ENCODE results near the gene RBSN. TPM values are rescaled to one million over a fixed set of nuclear protein-coding genes. Genes with fewer than 3 reads are reported as not detected.

The RBSN gene
- total RNA-seq, 1 donor from 2014 or later = 22.1 TPM

- DNase-seq (ENCODE audit: low spot score) = no peak
Measured at GRCh38 chr3:15060029-15060428, 38.9 kb downstream of the RBSN start.

- no peak for DNase-seq (ENCODE audit: low spot score)
Measured at GRCh38 chr3:15056676-15057404, 42.1 kb downstream of the RBSN start.

- DNase-seq (ENCODE audit: low spot score) = no peak
Measured at GRCh38 chr3:15055019-15055557, 43.9 kb downstream of the RBSN start.

GRCh38 chr3:15053541-15053940 lies 45.4 kb downstream of the RBSN start:
- DNase-seq (ENCODE audit: low spot score) = no peak

DNA sequence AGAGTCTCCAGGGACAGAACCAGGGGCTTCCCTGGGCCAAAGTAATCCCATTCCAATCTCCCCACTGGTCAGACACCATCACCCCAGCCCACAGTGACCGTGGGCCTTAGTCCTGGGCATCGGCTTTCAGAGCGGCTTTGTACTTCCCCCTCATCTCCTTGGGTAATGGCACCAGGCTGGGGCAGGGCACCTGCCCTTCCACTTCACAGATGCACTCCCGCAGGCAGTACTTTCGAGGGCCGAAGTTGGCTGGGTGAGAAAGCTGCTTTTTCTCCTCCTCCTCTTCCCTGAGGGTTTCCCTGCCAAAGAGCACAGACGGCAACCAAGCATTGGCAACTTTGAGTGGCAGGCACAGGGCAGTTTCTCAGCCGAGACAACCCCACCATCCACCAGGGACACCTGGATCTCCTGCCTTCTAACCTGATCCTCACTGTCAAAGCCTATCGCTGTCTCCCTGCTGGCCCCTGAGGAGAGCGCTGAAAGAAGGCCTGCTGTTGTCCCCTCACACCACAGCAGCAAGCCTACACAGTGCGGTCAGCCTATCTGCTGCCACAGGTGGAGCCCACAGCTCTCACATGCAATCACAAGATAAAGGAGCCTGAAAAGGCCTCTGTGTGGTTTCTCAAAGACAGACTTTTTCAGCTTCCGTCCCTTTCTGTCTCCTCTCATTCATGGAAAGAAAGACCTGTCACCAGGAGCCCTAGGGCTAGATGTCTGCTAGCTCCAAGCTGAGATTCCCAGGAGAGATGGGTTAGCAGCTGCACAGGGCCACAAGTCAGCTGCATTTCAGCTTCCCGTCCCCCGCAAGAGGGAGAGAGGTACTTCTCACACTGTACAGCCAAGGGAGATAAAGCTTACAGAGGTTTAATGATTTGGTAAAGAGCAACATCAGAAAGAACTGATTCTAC lies 46.4 kb downstream of the RBSN start:
- no peak for DNase-seq (ENCODE audit: low spot score)

GRCh38 chr3:15051531-15051930 lies 47.4 kb downstream of the RBSN start:
- peak; percentile 28 for DNase-seq (ENCODE audit: low spot score)

DNA sequence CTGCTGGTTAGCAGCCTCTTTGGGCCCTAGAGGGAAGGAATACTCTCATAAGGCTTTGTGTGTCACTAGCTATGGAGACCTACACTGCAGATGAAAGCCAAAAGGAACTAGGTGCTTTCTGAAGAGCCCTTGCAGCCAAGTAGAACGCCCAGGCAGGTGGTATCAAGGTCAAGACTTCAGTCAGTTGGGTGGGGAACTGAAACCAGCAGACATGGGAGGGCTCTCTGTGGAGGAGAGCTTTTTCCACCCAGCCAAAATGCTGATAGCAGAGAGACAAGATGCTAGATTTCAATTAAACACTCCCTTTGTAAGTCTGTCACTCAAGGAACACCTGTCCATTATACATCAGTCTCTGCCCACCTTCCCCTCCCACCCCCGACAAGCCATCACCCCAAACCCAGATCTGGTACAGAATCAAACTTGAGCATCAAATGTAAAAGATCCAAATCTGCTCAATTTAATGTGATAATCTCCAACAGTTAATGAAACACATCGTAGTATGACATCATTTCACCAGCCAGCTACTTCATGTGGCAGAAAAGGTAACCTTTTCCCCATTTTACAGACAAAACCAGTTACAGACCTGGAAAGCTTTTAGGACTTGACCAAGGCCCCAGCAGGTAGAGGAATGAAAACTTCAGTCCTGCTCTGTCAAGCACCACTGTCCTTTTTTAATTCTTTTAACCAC lies 48.4 kb downstream of the RBSN start:
- DNase-seq (ENCODE audit: low spot score) = no peak

DNA sequence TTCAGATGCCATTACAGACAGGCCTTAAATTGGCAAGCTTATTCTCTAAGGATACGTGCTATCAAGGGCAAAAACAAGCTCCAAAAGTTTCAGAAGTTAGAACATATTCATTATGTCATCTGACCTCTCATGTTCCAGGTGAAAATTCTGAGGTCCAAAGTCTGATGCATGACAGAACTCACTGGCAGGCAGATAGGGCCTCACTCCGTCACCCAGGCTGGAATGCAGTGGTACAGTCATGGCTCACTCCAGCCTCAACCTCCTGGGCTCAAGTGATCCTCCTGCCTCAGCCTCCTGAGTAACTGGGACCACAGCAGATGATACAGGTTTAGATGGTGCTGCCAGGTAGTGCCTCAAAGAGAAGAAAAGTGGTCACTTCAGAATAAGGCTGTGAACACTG lies 49.4 kb downstream of the RBSN start:
- DNase-seq (ENCODE audit: low spot score) = no peak

- no peak for DNase-seq (ENCODE audit: low spot score)
Measured at GRCh38 chr3:15045667-15046066, 53.3 kb downstream of the RBSN start.

- no peak for DNase-seq (ENCODE audit: low spot score)
Measured at GRCh38 chr3:15044326-15044725, 54.6 kb downstream of the RBSN start.

- DNase-seq (ENCODE audit: low spot score) = no peak
Measured at GRCh38 chr3:15043408-15044171, 55.4 kb downstream of the RBSN start.

- no peak for DNase-seq (ENCODE audit: low spot score)
Measured at GRCh38 chr3:15042936-15043335, 56.0 kb downstream of the RBSN start.

DNA sequence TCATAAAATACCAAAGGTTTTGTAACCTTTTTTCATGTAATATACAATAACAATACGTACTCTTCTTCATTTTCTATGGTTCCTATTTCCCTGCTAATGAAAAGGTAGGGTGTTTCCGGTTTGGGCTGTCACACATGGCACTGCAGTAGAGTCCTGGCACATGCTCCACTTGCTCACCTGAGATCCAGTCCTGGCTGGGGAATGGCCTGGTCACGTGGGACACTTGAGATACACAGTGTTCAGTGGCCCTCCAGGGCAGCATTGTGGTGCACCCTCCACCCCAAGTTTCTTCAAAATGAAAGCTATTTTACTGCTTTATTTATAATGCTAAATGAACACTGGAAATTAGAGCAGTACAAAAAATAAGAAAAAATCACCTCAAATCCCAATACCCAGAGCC lies 57.0 kb downstream of the RBSN start:
- no peak for DNase-seq (ENCODE audit: low spot score)

GRCh38 chr3:15040844-15041243 lies 58.1 kb downstream of the RBSN start:
- DNase-seq (ENCODE audit: low spot score) = no peak

- DNase-seq (ENCODE audit: low spot score) = no peak
Measured at GRCh38 chr3:15038306-15038705, 60.6 kb downstream of the RBSN start.

DNA sequence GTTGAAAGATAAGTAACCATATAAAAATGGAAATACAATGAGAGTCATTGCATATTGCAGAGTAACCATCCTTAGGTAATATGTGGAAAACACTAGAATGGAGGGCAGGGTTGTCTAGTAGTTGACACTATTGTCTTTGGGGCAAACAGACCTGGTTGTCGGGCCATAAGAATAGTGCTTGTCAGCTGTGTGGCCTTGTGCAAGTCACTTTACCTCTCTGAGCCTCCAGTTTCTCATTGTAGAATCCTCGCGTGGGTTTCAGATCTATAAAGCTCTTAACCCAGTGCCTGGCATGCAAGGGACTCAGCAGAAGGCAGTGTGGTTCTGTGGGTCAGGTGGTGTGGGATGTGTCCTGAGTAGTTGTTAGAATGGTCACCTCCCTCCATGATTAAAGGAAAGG lies 65.8 kb downstream of the RBSN start:
- DNase-seq (ENCODE audit: low spot score) = no peak

DNA sequence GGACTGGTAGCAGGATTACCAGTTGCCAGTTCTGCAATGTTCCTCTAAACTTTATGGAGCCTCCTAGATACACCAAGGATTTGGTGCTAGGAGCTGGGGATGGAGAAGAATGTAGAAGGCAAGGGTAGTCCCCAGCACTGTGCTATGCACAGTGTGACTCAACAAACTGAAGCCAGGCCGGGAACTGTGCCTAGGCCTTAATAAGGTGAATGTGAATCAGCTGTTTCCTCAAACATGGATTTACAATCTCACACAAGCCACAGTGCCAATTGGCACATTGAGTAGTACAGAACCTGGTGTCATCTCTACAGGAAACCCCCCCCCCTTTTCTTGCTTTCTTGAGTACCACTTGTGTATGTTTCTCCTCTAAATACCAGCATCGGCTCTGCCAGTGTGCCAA lies 66.3 kb downstream of the RBSN start:
- no peak for DNase-seq (ENCODE audit: low spot score)

DNA sequence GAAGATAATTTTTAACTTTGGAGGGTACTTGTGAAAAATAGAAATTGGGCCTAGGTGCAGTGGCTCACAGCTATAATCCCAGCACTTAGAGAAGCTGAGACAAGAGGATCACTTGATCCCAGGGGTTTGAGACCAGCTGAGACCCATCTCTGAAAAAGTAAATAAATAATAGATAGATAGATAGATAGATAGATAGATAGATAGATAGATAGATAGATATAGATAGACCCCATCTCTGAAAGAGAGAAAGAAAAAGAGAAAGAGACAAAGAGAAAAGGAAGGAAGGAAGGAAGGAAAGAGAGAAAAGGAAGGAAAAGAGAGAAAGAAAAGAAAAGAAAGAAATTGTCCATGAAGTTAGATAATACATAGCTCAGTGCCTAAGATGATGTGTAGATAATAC lies 69.3 kb downstream of the RBSN start:
- no peak for DNase-seq (ENCODE audit: low spot score)

DNA sequence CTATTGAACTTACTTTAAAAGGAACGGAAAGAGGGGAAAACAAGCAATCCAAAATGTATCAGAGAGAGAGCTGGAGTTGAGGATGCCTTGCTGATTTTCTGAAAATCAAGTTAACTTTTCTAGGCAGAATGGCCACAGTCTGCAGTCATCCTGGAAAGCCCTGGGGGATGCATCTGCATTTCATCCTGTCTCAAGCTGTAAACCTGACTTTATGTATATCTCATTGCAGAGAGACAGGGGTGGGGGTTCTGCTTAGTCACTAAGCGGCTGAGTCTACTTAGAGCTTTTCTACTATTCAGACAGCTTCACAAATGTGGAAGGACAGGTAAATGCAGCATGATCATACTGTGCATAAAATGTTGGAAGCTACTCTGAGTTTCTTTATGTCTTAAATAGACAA lies 75.2 kb downstream of the RBSN start:
- DNase-seq (ENCODE audit: low spot score) = peak; percentile 84

GRCh38 chr3:15023249-15023648 lies 75.7 kb downstream of the RBSN start:
- DNase-seq (ENCODE audit: low spot score) = peak; percentile 30

Measured in umbilical cord (tissue), 2 donors.